ENCODE results near the gene FAM171A1.

Gene FAM171A1

GRCh38 chr10:15373199-15373598, 2.1 kb upstream of the FAM171A1 start:
- no peak for DNase-seq

GRCh38 chr10:15370212-15370855, 755 bp downstream of the FAM171A1 start:
- DNase-seq: peak; percentile 50

GRCh38 chr10:15369256-15370211, 1.6 kb downstream of the FAM171A1 start:
- DNase-seq: peak; percentile 45

GRCh38 chr10:15368101-15368855, 2.8 kb downstream of the FAM171A1 start:
- no peak for DNase-seq

GRCh38 chr10:15367296-15368085, 3.6 kb downstream of the FAM171A1 start:
- DNase-seq: no peak

GRCh38 chr10:15365692-15366091, 5.4 kb downstream of the FAM171A1 start:
- DNase-seq: no peak

- DNase-seq: no peak
Observed at GRCh38 chr10:15364001-15364400, 7.1 kb downstream of the FAM171A1 start.

GRCh38 chr10:15363031-15363430, 8.1 kb downstream of the FAM171A1 start:
- DNase-seq: no peak

GRCh38 chr10:15361131-15361530, 10.0 kb downstream of the FAM171A1 start:
- no peak for DNase-seq

GRCh38 chr10:15360566-15360965, 10.5 kb downstream of the FAM171A1 start:
- DNase-seq: no peak

GRCh38 chr10:15353471-15354017, 17.5 kb downstream of the FAM171A1 start:
- peak; percentile 20 for DNase-seq

GRCh38 chr10:15352836-15353235, 18.3 kb downstream of the FAM171A1 start:
- DNase-seq: no peak

- DNase-seq: no peak
Observed at GRCh38 chr10:15352201-15352600, 18.9 kb downstream of the FAM171A1 start.

- DNase-seq: no peak
Observed at GRCh38 chr10:15351099-15351820, 19.8 kb downstream of the FAM171A1 start.

GRCh38 chr10:15349112-15349511, 22.0 kb downstream of the FAM171A1 start:
- DNase-seq: peak; percentile 62

GRCh38 chr10:15348579-15348978, 22.5 kb downstream of the FAM171A1 start:
- DNase-seq: peak; percentile 4

GRCh38 chr10:15347150-15347549, 23.9 kb downstream of the FAM171A1 start:
- no peak for DNase-seq

GRCh38 chr10:15346440-15347141, 24.5 kb downstream of the FAM171A1 start:
- DNase-seq: no peak

- no peak for DNase-seq
Observed at GRCh38 chr10:15345450-15345849, 25.6 kb downstream of the FAM171A1 start.

GRCh38 chr10:15344876-15345285, 26.2 kb downstream of the FAM171A1 start:
- peak; percentile 76 for DNase-seq
